Vagina (tissue), 2 donors: ENCODE measurements around the gene CAND2.

Experiments used
- POLR2A ChIP-seq, 2 donors: fragments of 450-650 bp; IDR thresholded peaks; one replicate each; pipeline ENCODE4 v1.6.1; 2017; ENCODE audit warnings: antibody characterized with exemption in 2 of 2, mild to moderate bottlenecking in 2 of 2, moderate library complexity in 2 of 2
- POLR2AphosphoS5 ChIP-seq, 2 donors: sonication (generic); formaldehyde crosslinking; IDR thresholded peaks; one replicate each; pipeline ENCODE4 v1.9.0; 2017; ENCODE audit warnings: antibody characterized with exemption in 2 of 2, mild to moderate bottlenecking in 2 of 2, low read depth in 1 of 2; ENCODE audit not compliant: insufficient read depth in 1 of 2
- TF ChIP-seq, protein P1 (sequence below), 3 experiments: fragments of 450-650 bp in 2 of 3; fragments of 200-600 bp in 1 of 3; sonication (generic) in 1 of 3; IDR thresholded peaks; one replicate each; pipeline ENCODE4 v1.5.1; 2017 to 2019; ENCODE audit warnings: antibody characterized with exemption in 3 of 3, mild to moderate bottlenecking in 2 of 3, moderate library complexity in 2 of 3

DNA sequence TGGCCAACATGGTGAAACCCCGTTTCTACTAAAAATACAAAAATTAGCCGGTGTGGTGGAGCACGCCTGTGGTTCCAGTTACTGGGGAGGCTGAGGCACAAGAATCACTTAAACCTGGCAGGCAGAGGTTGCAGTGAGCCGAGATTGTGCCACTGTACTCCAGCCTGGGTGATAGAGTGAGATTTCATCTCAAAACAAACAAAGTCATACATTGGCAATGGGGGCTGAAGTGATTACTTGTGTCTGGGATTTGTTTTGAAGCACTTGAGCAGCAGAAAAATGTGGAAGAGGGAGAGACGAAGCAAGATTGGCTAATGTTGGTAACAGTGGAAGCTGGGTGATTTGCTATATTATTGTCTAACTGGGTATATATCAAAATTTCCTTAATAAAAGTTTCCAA is 24.0 kb upstream of the CAND2 start:
- TF ChIP-seq, protein P1, sequence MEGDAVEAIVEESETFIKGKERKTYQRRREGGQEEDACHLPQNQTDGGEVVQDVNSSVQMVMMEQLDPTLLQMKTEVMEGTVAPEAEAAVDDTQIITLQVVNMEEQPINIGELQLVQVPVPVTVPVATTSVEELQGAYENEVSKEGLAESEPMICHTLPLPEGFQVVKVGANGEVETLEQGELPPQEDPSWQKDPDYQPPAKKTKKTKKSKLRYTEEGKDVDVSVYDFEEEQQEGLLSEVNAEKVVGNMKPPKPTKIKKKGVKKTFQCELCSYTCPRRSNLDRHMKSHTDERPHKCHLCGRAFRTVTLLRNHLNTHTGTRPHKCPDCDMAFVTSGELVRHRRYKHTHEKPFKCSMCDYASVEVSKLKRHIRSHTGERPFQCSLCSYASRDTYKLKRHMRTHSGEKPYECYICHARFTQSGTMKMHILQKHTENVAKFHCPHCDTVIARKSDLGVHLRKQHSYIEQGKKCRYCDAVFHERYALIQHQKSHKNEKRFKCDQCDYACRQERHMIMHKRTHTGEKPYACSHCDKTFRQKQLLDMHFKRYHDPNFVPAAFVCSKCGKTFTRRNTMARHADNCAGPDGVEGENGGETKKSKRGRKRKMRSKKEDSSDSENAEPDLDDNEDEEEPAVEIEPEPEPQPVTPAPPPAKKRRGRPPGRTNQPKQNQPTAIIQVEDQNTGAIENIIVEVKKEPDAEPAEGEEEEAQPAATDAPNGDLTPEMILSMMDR (IDR thresholded peaks at IDR 0.05): no peak
- TF ChIP-seq POLR2A (IDR thresholded peaks at IDR 0.05) (no peak), POLR2AphosphoS5 (IDR thresholded peaks at IDR 0.05; ENCODE audit: insufficient read depth in 1 of 2, low read depth in 1 of 2) (no peak)
